Caco-2 (cell line): ENCODE data around the gene LGALS14. TPM values are rescaled to one million over a fixed set of nuclear protein-coding genes. Genes with fewer than 3 reads are reported as not detected.

ENCODE experiments used
- BruUV-seq: library from RNA; stranded (reverse); fragments of 400-500 nt; replicated peaks from 2 replicates; lab custom pipeline; 2021; lab: Mats Ljungman, UMichigan
- CTCF ChIA-PET: fragments of 300-600 bp; sonication (Branson Sonifier 250); formaldehyde crosslinking; loops from one replicate; lab custom pipeline; 2022; ENCODE audit warnings: antibody characterized with exemption; lab: Charles Lee
- POLR2A ChIA-PET: fragments of 300-600 bp; sonication (Branson Sonifier 250); formaldehyde crosslinking; loops from one replicate; lab custom pipeline; 2022; ENCODE audit warnings: antibody characterized with exemption; lab: Charles Lee
- DNase-seq, 2 experiments: peaks; one replicate each; pipeline versions ENCODE4 v3.0.0 to v3.0.0-alpha.2; 2020 to 2022
- H3K27me3 ChIP-seq: replicated peaks from 2 replicates; pipeline ENCODE4 v1.6.0; 2011; ENCODE audit warnings: low read length; ENCODE audit not compliant: control insufficient read depth, insufficient read depth
- H3K36me3 ChIP-seq: 2 replicates; pipeline ENCODE4 v1.5.1; 2011; ENCODE audit warnings: low read length; ENCODE audit not compliant: control insufficient read depth, insufficient read depth
- H3K4me1 ChIP-seq: fragments of 250-450 bp; sonication (Bioruptor Pico); 2 replicates; pipeline ENCODE4 v1.5.1; 2020; ENCODE audit warnings: mild to moderate bottlenecking
- H3K4me3 ChIP-seq: 2 replicates; pipeline ENCODE4 v1.5.1; 2011; ENCODE audit warnings: low read depth, mild to moderate bottlenecking, control low read depth, low read length
- H3K9me3 ChIP-seq: fragments of 250-450 bp; sonication (Bioruptor Pico); 2 replicates; pipeline ENCODE4 v1.5.1; 2020; ENCODE audit warnings: mild to moderate bottlenecking, moderate library complexity
- H3K27ac Mint-ChIP-seq: one replicate; pipeline ENCODE4 v1.8.0; 2022; ENCODE audit warnings: mixed read lengths; ENCODE audit not compliant: unreplicated experiment
- H3K27me3 Mint-ChIP-seq: one replicate; pipeline ENCODE4 v1.8.0; 2022; ENCODE audit warnings: mixed read lengths; ENCODE audit not compliant: insufficient read depth, unreplicated experiment
- H3K36me3 Mint-ChIP-seq: one replicate; pipeline ENCODE4 v1.8.0; 2022; ENCODE audit warnings: mild to moderate bottlenecking, mixed read lengths; ENCODE audit not compliant: insufficient read depth, unreplicated experiment
- H3K4me1 Mint-ChIP-seq: one replicate; pipeline ENCODE4 v1.8.0; 2022; ENCODE audit warnings: low read depth, mixed read lengths; ENCODE audit not compliant: unreplicated experiment
- H3K4me3 Mint-ChIP-seq: one replicate; pipeline ENCODE4 v1.8.0; 2022; ENCODE audit warnings: mild to moderate bottlenecking, moderate library complexity, mixed read lengths; ENCODE audit not compliant: unreplicated experiment
- H3K9me3 Mint-ChIP-seq: one replicate; pipeline ENCODE4 v1.8.0; 2022; ENCODE audit warnings: mixed read lengths; ENCODE audit not compliant: unreplicated experiment
- intact Hi-C: fragments of 100-400 bp; cut with micrococcal nuclease; formaldehyde crosslinking; loops from one replicate; pipeline ENCODE4 v1.10.0; 2022; ENCODE audit not compliant: unreplicated experiment
- total RNA-seq: library from RNA; stranded (reverse); gene quantifications from 2 replicates; pipeline ENCODE4 v1.2.3, GENCODE V29; 2022
- TF ChIP-seq, protein P1 (sequence below), 2 experiments: fragments of 200-600 bp in 1 of 2; IDR thresholded peaks; 1 replicate in 1 of 2; 2 replicates in 1 of 2; pipeline versions ENCODE4 v1.5.1 to v1.8.0; 2011 to 2022; ENCODE audit warnings: antibody characterized with exemption in 1 of 2, control low read depth in 1 of 2, inconsistent platforms in 1 of 2, low read depth in 1 of 2, low read length in 1 of 2, mild to moderate bottlenecking in 1 of 2, moderate library complexity in 1 of 2; ENCODE audit not compliant: insufficient read depth in 1 of 2, severe bottlenecking in 1 of 2, unreplicated experiment in 1 of 2

LGALS14 gene
- total RNA-seq, 1 experiment from 2014 or later: 1.2 TPM

- Histone ChIP-seq H3K4me3 (no peak overlapping the region), H3K36me3 (no peaks in the 10 kb centered on the region), H3K4me1 (no peaks in the 10 kb centered on the region), H3K27me3 (no peaks in the 10 kb centered on the region), H3K9me3 (no peaks in the 10 kb centered on the region)
- H3K4me3 Mint-ChIP-seq: no peak overlapping the region
- no peaks in the 10 kb centered on the region for H3K36me3 Mint-ChIP-seq
- H3K27ac Mint-ChIP-seq: no peak overlapping the region
- no TSS peak for BruUV-seq
- ChIA-PET CTCF (no interaction called here), POLR2A (no interaction called here)
- DNase-seq: no peak
- intact Hi-C loops: no loop called here
- H3K27me3 Mint-ChIP-seq: peaks cover 13% of the 10 kb centered on the region
- H3K4me1 Mint-ChIP-seq: no peaks in the 10 kb centered on the region
- no peaks in the 10 kb centered on the region for H3K9me3 Mint-ChIP-seq
- TF ChIP-seq, protein P1, sequence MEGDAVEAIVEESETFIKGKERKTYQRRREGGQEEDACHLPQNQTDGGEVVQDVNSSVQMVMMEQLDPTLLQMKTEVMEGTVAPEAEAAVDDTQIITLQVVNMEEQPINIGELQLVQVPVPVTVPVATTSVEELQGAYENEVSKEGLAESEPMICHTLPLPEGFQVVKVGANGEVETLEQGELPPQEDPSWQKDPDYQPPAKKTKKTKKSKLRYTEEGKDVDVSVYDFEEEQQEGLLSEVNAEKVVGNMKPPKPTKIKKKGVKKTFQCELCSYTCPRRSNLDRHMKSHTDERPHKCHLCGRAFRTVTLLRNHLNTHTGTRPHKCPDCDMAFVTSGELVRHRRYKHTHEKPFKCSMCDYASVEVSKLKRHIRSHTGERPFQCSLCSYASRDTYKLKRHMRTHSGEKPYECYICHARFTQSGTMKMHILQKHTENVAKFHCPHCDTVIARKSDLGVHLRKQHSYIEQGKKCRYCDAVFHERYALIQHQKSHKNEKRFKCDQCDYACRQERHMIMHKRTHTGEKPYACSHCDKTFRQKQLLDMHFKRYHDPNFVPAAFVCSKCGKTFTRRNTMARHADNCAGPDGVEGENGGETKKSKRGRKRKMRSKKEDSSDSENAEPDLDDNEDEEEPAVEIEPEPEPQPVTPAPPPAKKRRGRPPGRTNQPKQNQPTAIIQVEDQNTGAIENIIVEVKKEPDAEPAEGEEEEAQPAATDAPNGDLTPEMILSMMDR (IDR thresholded peaks at IDR 0.05; ENCODE audit: insufficient read depth in 1 of 2, low read depth in 1 of 2, low read length in 1 of 2, severe bottlenecking in 1 of 2, unreplicated experiment in 1 of 2): no peak
Observed at GRCh38 chr19:39731685-39732084, 27.4 kb downstream of the LGALS14 start.

GRCh38 chr19:39733841-39734240 is 29.6 kb downstream of the LGALS14 start:
- Histone ChIP-seq H3K27me3 (peaks cover 2% of the 10 kb centered on the region; the same call in 1 of the 2 replicates), H3K4me1 (no peaks in the 10 kb centered on the region), H3K9me3 (no peaks in the 10 kb centered on the region), H3K4me3 (no peak overlapping the region), H3K36me3 (no peaks in the 10 kb centered on the region)
- TF ChIP-seq, protein P1 (IDR thresholded peaks at IDR 0.05; ENCODE audit: insufficient read depth in 1 of 2, low read depth in 1 of 2, low read length in 1 of 2, severe bottlenecking in 1 of 2, unreplicated experiment in 1 of 2): no peak
- no peak for DNase-seq
- Mint-ChIP-seq H3K27ac (no peak overlapping the region), H3K27me3 (peaks cover 13% of the 10 kb centered on the region), H3K4me3 (no peak overlapping the region), H3K4me1 (no peaks in the 10 kb centered on the region), H3K9me3 (no peaks in the 10 kb centered on the region), H3K36me3 (no peaks in the 10 kb centered on the region)
- intact Hi-C loops: no loop called here
- BruUV-seq: no TSS peak
- CTCF ChIA-PET: no interaction called here
- POLR2A ChIA-PET: no interaction called here

- Histone ChIP-seq H3K36me3 (no peaks in the 10 kb centered on the region), H3K27me3 (peaks cover 2% of the 10 kb centered on the region; the same call in 1 of the 2 replicates), H3K9me3 (no peaks in the 10 kb centered on the region), H3K4me3 (no peak overlapping the region), H3K4me1 (no peaks in the 10 kb centered on the region)
- H3K4me3 Mint-ChIP-seq: no peak overlapping the region
- no peak for DNase-seq
- no TSS peak for BruUV-seq
- no peak overlapping the region for H3K27ac Mint-ChIP-seq
- POLR2A ChIA-PET: no interaction called here
- H3K27me3 Mint-ChIP-seq: peaks cover 9% of the 10 kb centered on the region
- TF ChIP-seq, protein P1 (IDR thresholded peaks at IDR 0.05; ENCODE audit: insufficient read depth in 1 of 2, low read depth in 1 of 2, low read length in 1 of 2, severe bottlenecking in 1 of 2, unreplicated experiment in 1 of 2): no peak
- H3K36me3 Mint-ChIP-seq: no peaks in the 10 kb centered on the region
- H3K4me1 Mint-ChIP-seq: no peaks in the 10 kb centered on the region
- intact Hi-C loops: no loop called here
- no peaks in the 10 kb centered on the region for H3K9me3 Mint-ChIP-seq
- CTCF ChIA-PET: no interaction called here
Observed at GRCh38 chr19:39735688-39736087, 31.4 kb downstream of the LGALS14 start.
